Large intestine (tissue), 3 donors: ENCODE measurements around the gene IGF1R. TPM values are rescaled to one million over a fixed set of nuclear protein-coding genes. Genes with fewer than 3 reads are reported as not detected.

ENCODE experiments used
- DNase-seq, 2 donors: peaks; one replicate each; pipeline versions ENCODE4 v3.0.0 to v3.0.0-alpha.2; 2013
- H3K27ac ChIP-seq: one replicate; pipeline ENCODE4 v1.5.1; 2013; ENCODE audit warnings: low read length
- H3K27me3 ChIP-seq: 2 replicates; pipeline ENCODE4 v1.6.1; 2013; ENCODE audit warnings: low read length; ENCODE audit not compliant: control insufficient read depth, insufficient read depth
- H3K36me3 ChIP-seq: 2 replicates; pipeline ENCODE4 v1.6.1; 2013; ENCODE audit warnings: low read length; ENCODE audit not compliant: control insufficient read depth, insufficient read depth
- H3K4me1 ChIP-seq: one replicate; pipeline ENCODE4 v1.6.1; 2013; ENCODE audit warnings: low read length; ENCODE audit not compliant: control insufficient read depth, insufficient read depth
- H3K4me3 ChIP-seq: one replicate; pipeline ENCODE4 v1.5.1; 2013; ENCODE audit warnings: low read length
- H3K9me3 ChIP-seq: one replicate; pipeline ENCODE4 v1.6.1; 2013; ENCODE audit warnings: mild to moderate bottlenecking, low read depth, low read length, moderate library complexity; ENCODE audit not compliant: control insufficient read depth
- WGBS: methylation state at CpG from one replicate; pipeline ENCODE4 v1.1.5; 2013; ENCODE audit warnings: low lambda C conversion rate; ENCODE audit not compliant: insufficient coverage; 5-methylcytosine and 5-hydroxymethylcytosine counted together
- polyA plus RNA-seq: library from polyadenylated mRNA; unstranded; fragments of 120-200 nt; gene quantifications from one replicate; pipeline ENCODE4 v1.2.1, GENCODE V29; 2013

IGF1R gene
- polyA plus RNA-seq, 1 donor: 22.5 TPM

DNA sequence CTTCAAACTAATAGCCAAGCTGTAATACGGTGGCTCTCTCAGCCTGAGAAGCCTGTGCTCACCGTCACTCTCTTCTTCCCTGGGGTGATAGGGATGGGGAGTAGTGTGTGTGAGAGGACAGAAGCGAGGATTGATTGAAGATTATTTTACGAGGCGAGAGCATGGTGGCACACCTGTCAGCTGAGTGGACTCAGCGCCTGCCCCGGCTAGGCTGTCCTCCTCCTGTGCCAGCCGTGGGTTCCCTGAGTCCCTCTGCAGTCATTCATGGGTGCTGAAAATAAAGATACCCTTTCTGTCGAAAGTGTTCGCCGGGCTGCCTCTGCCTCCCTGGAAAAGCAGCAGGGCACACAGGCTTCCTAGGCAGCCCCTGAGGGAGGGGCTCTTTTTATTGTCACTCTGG, 235.1 kb downstream of the IGF1R start:
- WGBS: no CpG with 5 or more reads among the region's 11 CpGs
- no peak for DNase-seq
- Histone ChIP-seq H3K4me1 (no peaks in the 10 kb centered on the region), H3K36me3 (no peaks in the 10 kb centered on the region), H3K4me3 (no peak overlapping the region), H3K9me3 (no peaks in the 10 kb centered on the region), H3K27me3 (no peaks in the 10 kb centered on the region), H3K27ac (no peak overlapping the region)

DNA sequence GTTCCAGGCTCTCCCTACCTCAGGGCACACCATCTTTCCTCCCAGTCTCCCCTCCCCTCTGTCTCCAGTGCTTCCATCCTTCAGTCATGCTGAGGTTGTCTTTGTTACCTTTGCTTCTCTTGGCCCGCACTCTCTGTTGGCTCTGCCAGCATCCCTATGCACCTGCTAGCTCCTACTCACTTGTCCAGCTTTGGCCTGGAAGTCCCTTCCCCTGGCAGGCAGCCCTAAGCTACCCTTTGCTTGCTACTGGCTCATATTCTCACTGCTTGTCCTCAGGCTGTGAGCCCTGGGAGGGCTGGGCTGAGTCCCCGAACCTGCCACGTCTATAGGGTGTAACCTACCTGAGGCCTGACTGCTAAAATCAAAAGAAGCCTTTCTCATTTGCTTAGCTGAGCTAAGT, 236.6 kb downstream of the IGF1R start:
- Histone ChIP-seq H3K27ac (no peak overlapping the region), H3K4me3 (no peak overlapping the region), H3K27me3 (no peaks in the 10 kb centered on the region), H3K36me3 (no peaks in the 10 kb centered on the region), H3K4me1 (peaks cover 2% of the 10 kb centered on the region), H3K9me3 (no peaks in the 10 kb centered on the region)
- DNase-seq: no peak
- no CpG with 5 or more reads among the region's 3 CpGs for WGBS

- Histone ChIP-seq H3K27ac (no peak overlapping the region), H3K4me1 (peaks cover 4% of the 10 kb centered on the region), H3K4me3 (no peak overlapping the region), H3K27me3 (no peaks in the 10 kb centered on the region), H3K9me3 (no peaks in the 10 kb centered on the region), H3K36me3 (peaks cover 6% of the 10 kb centered on the region)
- WGBS: 100% methylated on average over 1 of the region's 8 CpGs
- no peak for DNase-seq
Measured at GRCh38 chr15:98887976-98888375, 239.6 kb downstream of the IGF1R start.

GRCh38 chr15:98888820-98889479, 240.6 kb downstream of the IGF1R start:
- H3K36me3 ChIP-seq: peaks cover 6% of the 10 kb centered on the region
- peaks cover 4% of the 10 kb centered on the region for H3K4me1 ChIP-seq
- 100% methylated on average over 1 of the region's 8 CpGs for WGBS

DNA sequence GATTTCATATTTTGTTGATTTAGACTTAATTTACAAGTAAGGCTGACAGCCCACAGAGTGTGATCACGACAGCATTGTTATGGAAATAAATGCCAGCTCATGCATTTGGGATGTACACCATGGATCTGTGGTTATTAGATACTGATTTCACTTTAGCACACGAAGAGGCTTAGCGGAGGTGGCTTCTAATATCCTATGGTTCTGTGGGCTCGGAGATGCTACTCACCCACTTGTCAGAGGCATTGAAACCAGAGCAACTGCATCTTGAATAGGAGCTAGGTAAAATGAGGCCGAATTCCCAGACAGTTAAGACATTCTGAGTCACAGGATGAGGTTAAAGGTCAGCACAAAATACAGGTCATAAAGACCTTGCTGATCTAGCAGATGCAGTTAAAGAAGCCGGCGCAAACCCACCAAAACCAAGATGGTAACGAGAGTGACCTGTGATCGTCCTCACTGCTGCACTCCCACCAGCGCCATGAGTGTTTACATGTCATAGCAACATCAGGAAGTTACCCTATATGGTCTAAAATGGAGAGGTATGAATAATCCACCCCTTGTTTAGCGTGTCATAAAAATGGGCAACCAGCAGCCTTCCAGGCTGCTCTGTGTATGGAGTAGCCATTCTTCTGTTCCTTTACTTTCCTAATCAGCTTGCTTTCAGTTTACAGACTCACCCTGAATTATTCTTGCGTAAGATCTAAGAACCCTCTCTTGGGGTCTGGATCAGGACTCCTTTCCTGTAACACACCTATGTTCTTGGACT, 241.8 kb downstream of the IGF1R start:
- no peaks in the 10 kb centered on the region for H3K9me3 ChIP-seq
- H3K36me3 ChIP-seq: peaks cover 6% of the 10 kb centered on the region
- WGBS: 100% methylated on average over 1 of the region's 12 CpGs
- no peak overlapping the region for H3K4me3 ChIP-seq
- peak overlapping the region; percentile 5 for H3K27ac ChIP-seq
- no peaks in the 10 kb centered on the region for H3K27me3 ChIP-seq
- H3K4me1 ChIP-seq: peaks cover 4% of the 10 kb centered on the region
- DNase-seq: peak; percentile 19 to 43

More at GRCh38 chr15:98888820-98889479, 240.6 kb downstream of the IGF1R start:
- Histone ChIP-seq H3K9me3 (no peaks in the 10 kb centered on the region), H3K27me3 (no peaks in the 10 kb centered on the region), H3K4me3 (no peak overlapping the region), H3K27ac (no peak overlapping the region)
- DNase-seq: no peak

- DNase-seq: no peak
- H3K4me3 ChIP-seq: no peak overlapping the region
- H3K27ac ChIP-seq: no peak overlapping the region
- peaks cover 8% of the 10 kb centered on the region for H3K36me3 ChIP-seq
- no peaks in the 10 kb centered on the region for H3K9me3 ChIP-seq
- no peaks in the 10 kb centered on the region for H3K27me3 ChIP-seq
- H3K4me1 ChIP-seq: peaks cover 4% of the 10 kb centered on the region
- no CpG with 5 or more reads among the region's 31 CpGs for WGBS
Measured at GRCh38 chr15:98891301-98891700, 243.0 kb downstream of the IGF1R start.

DNA sequence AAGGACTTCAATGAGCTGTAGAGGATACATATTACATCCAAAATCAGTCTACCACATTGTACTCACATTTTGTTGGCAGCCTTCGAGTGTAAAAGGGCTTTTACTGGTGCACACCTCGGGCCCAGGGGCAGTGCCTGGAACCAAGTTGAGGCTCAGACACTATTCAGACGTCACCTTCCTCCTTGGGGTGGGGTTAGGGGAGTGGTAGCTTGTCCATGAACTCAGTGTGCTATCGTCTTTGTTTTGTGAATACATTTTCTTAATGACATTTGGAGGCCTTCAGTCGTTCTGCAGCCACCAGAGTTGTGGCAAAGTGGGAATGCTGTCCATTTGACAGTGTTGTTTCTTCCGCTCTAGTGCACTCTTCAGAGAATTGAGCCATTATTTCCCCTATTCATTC, 245.1 kb downstream of the IGF1R start:
- WGBS: 100% methylated on average over 1 of the region's 6 CpGs
- Histone ChIP-seq H3K27ac (no peak overlapping the region), H3K36me3 (peaks cover 17% of the 10 kb centered on the region), H3K4me3 (no peak overlapping the region), H3K9me3 (no peaks in the 10 kb centered on the region), H3K4me1 (peaks cover 4% of the 10 kb centered on the region), H3K27me3 (no peaks in the 10 kb centered on the region)
- no peak for DNase-seq

DNA sequence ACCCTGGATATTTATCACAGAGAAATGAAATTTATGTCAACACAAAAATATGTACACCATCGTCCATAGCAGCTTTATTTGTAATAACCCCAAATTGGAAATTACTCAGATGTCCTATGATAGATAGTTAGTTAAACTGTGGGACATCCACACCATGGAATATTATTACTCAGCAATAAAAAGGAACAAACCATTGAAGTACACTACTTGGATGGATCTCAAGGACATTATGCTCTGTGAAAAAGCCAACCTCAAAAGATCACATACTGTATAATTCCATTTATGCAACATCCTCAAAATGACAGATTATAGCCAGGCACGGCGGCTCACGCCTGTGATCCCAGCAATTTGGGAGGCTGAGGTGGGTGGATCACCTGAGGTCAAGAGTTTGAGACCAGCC, 246.0 kb downstream of the IGF1R start:
- Histone ChIP-seq H3K27me3 (no peaks in the 10 kb centered on the region), H3K27ac (no peak overlapping the region), H3K4me3 (no peak overlapping the region), H3K36me3 (peaks cover 21% of the 10 kb centered on the region), H3K4me1 (peaks cover 4% of the 10 kb centered on the region), H3K9me3 (no peaks in the 10 kb centered on the region)
- 100% methylated on average over 1 of the region's 4 CpGs for WGBS
- DNase-seq: no peak

DNA sequence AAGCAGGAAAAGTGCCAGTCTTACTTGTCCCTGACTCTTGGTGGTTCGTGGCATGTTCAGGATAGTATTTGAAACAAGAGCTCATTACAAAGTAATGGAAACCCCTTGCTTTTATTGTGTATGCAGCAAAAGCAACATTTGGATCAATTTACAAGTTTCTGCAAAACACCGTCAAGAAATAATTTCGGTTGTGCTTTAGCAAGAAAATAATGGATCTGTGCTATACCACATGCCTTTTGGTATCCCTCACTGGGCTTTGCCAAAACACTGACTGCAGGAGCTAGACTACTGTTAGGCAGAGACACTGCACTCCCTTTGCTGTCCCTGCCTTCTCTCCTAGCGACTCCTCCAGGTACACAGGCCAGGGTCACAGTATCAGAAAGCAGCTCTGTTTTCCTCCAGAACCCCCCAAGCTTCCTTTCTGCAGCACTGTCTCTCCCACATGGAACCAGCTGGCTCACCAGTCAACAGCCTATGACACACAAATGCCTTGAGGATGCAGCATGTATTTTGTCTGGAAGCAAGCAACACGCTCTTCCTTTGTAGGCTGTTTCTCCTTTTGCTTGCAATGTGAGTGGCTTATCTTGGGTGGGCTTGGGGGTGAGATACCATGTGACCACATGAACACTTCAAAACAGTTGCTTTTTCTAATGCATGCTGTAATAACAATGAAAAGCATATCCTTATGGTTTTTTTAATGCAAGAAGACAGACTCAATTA, 247.8 kb downstream of the IGF1R start:
- Histone ChIP-seq H3K9me3 (no peaks in the 10 kb centered on the region), H3K27me3 (no peaks in the 10 kb centered on the region), H3K4me1 (no peaks in the 10 kb centered on the region), H3K4me3 (no peak overlapping the region), H3K36me3 (peaks cover 28% of the 10 kb centered on the region), H3K27ac (no peak overlapping the region)
- DNase-seq: no peak
- 80% methylated on average over 1 of the region's 5 CpGs for WGBS
